CD8-positive, alpha-beta memory T cell (primary cell): ENCODE measurements around the gene THAP3. TPM values are rescaled to one million over a fixed set of nuclear protein-coding genes. Genes with fewer than 3 reads are reported as not detected.

Source experiments
- CTCF ChIA-PET: fragments of 350-600 bp; sonication (Branson Sonifier 250); formaldehyde crosslinking; loops from one replicate; lab custom pipeline; 2021; ENCODE audit warnings: antibody characterized with exemption; lab: Charles Lee
- POLR2A ChIA-PET: fragments of 350-600 bp; sonication (Branson Sonifier 250); formaldehyde crosslinking; loops from one replicate; lab custom pipeline; 2021; ENCODE audit warnings: antibody characterized with exemption; lab: Charles Lee
- DNase-seq, 5 donors: peaks; one replicate each; pipeline versions ENCODE4 v3.0.0 to v3.0.0-alpha.2; 2020 to 2022; ENCODE audit warnings: mixed read lengths in 1 of 5
- H3K27ac ChIP-seq: one replicate; pipeline ENCODE4 v1.7.0; 2013; ENCODE audit warnings: low read depth, mild to moderate bottlenecking, low read length, moderate library complexity
- H3K27me3 ChIP-seq: 2 replicates; pipeline ENCODE4 v1.7.0; 2013; ENCODE audit warnings: low read length, mild to moderate bottlenecking; ENCODE audit not compliant: insufficient read depth, poor library complexity, severe bottlenecking
- H3K36me3 ChIP-seq: 2 replicates; pipeline ENCODE4 v1.7.0; 2013; ENCODE audit warnings: mild to moderate bottlenecking, low read length, moderate library complexity; ENCODE audit not compliant: insufficient read depth
- H3K4me1 ChIP-seq: 2 replicates; pipeline ENCODE4 v1.7.0; 2013; ENCODE audit warnings: mild to moderate bottlenecking, low read length, moderate library complexity; ENCODE audit not compliant: insufficient read depth
- H3K4me3 ChIP-seq: 2 replicates; pipeline ENCODE4 v1.7.0; 2013; ENCODE audit warnings: mild to moderate bottlenecking, low read length
- H3K9me3 ChIP-seq: 2 replicates; pipeline ENCODE4 v1.7.0; 2013; ENCODE audit warnings: mild to moderate bottlenecking, low read length
- H3K27ac Mint-ChIP-seq, 8 donors: one replicate each; pipeline ENCODE4 v1.8.0; 2020 to 2021; ENCODE audit warnings: mixed read lengths in 8 of 8, mild to moderate bottlenecking in 6 of 8, inconsistent platforms in 3 of 8, moderate library complexity in 3 of 8
- H3K27me3 Mint-ChIP-seq, 2 donors: one replicate each; pipeline ENCODE4 v1.8.0; 2020 to 2021; ENCODE audit warnings: mixed read lengths in 2 of 2, mild to moderate bottlenecking in 1 of 2, moderate library complexity in 1 of 2
- H3K36me3 Mint-ChIP-seq, 3 donors: one replicate each; pipeline ENCODE4 v1.8.0; 2020 to 2021; ENCODE audit warnings: mixed read lengths in 3 of 3, inconsistent platforms in 1 of 3, mild to moderate bottlenecking in 1 of 3
- H3K4me1 Mint-ChIP-seq, 3 donors: one replicate each; pipeline ENCODE4 v1.8.0; 2020 to 2021; ENCODE audit warnings: mixed read lengths in 3 of 3, inconsistent platforms in 1 of 3, mild to moderate bottlenecking in 1 of 3
- H3K4me3 Mint-ChIP-seq, 7 donors: one replicate each; pipeline ENCODE4 v1.8.0; 2020 to 2021; ENCODE audit warnings: mixed read lengths in 7 of 7, mild to moderate bottlenecking in 6 of 7, moderate library complexity in 4 of 7, inconsistent platforms in 2 of 7
- H3K9me3 Mint-ChIP-seq, 5 donors: one replicate each; pipeline ENCODE4 v1.8.0; 2020 to 2022; ENCODE audit warnings: mixed read lengths in 5 of 5, mild to moderate bottlenecking in 3 of 5, moderate library complexity in 2 of 5, inconsistent platforms in 1 of 5
- polyA plus RNA-seq: library from polyadenylated mRNA; unstranded; fragments of 300-500 nt; fragmentation: Illumina TruSeq; gene quantifications from one replicate; pipeline ENCODE4 v1.2.3, GENCODE V29; 2021
- total RNA-seq, 2 experiments: library from RNA; stranded (reverse); gene quantifications; one replicate each; pipeline ENCODE4 v1.2.3, GENCODE V29; 2021

Gene THAP3, protein sequence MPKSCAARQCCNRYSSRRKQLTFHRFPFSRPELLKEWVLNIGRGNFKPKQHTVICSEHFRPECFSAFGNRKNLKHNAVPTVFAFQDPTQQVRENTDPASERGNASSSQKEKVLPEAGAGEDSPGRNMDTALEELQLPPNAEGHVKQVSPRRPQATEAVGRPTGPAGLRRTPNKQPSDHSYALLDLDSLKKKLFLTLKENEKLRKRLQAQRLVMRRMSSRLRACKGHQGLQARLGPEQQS
- 10 to 100 TPM; 18.3 to 20.6 TPM for total RNA-seq
- 24.0 TPM for polyA plus RNA-seq

DNA sequence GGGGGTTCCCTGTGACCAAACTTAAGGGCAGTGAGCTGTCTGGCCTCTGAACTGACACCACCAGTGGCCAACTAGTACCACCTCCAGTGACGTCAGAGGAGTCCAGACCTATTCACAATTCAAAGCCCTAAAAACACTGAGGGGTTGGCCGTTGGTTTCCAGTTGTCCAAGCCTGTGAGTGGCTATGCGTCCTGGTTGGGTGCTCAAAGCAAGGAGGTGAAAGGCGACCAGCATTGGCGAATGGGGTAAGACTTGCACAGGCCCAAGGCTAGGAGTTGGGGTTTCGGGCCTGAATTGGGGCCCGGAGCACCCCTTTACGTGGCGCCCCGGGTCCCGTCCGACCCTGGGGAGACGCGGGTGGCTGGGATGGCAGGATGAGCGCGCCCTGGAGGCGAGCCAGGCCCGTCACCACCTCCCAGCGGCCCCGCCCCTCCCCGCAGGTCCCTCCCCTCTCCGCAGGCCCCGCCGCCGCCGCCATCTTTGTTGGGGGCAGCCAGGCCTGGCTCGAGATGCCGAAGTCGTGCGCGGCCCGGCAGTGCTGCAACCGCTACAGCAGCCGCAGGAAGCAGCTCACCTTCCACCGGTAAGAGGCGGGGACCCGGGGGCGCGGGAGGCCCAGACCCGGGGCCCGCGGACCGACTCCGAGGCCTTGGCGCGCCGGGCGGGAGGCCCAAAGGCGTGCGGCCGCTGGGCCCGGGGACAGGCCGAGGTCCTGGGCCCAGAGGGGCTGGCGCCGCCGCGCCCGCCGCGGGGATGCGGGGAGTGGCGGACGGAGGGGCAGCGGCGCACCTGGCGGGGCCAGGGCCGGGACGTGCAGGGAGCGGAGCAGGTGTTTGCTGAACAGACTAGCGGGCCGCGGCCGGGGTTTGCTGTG, at the start of gene THAP3:
Gene THAP3 (plus strand): TSS at position 159 of the 874 bp plus-strand sequence. CDS start 351 bp downstream, at position 510.
- peaks cover 20% of the 10 kb centered on the region for H3K4me1 ChIP-seq
- peaks cover 3 to 54% (median 10%) of the 10 kb centered on the region in 3 donors for H3K36me3 Mint-ChIP-seq
- H3K27me3 Mint-ChIP-seq: no peaks in the 10 kb centered on the region
- no peaks in the 10 kb centered on the region for H3K9me3 ChIP-seq
- peak; percentile 82 to 93 (median 85) for DNase-seq
- CTCF ChIA-PET: interaction anchor here (1.5 to 1.8 kb wide), 3 partner anchors 10 to 70 kb away, joined by 4 to 7 read pairs (median 7); partner anchors contain the start of genes NOL9 and TAS1R1
- peak within 1 kb of the TSS; percentile 76 to 96 (median 90) for H3K27ac Mint-ChIP-seq
- peak within 1 kb of the TSS; percentile 69 for H3K4me3 ChIP-seq
- no peaks in the 10 kb centered on the region for H3K9me3 Mint-ChIP-seq
- H3K27me3 ChIP-seq: no peaks in the 10 kb centered on the region
- H3K36me3 ChIP-seq: peaks cover 6% of the 10 kb centered on the region
- H3K27ac ChIP-seq: peak within 1 kb of the TSS; percentile 64
- H3K4me1 Mint-ChIP-seq: peaks cover 26 to 38% (median 26%) of the 10 kb centered on the region in 3 donors
- POLR2A ChIA-PET: interaction anchor here (0.6 to 1.4 kb wide), 2 partner anchors 21 to 25 kb away, joined by 4 to 5 read pairs; no protein-coding TSS in a partner anchor
- H3K4me3 Mint-ChIP-seq: peak within 1 kb of the TSS; percentile 85 to 96 (median 91)

DNA sequence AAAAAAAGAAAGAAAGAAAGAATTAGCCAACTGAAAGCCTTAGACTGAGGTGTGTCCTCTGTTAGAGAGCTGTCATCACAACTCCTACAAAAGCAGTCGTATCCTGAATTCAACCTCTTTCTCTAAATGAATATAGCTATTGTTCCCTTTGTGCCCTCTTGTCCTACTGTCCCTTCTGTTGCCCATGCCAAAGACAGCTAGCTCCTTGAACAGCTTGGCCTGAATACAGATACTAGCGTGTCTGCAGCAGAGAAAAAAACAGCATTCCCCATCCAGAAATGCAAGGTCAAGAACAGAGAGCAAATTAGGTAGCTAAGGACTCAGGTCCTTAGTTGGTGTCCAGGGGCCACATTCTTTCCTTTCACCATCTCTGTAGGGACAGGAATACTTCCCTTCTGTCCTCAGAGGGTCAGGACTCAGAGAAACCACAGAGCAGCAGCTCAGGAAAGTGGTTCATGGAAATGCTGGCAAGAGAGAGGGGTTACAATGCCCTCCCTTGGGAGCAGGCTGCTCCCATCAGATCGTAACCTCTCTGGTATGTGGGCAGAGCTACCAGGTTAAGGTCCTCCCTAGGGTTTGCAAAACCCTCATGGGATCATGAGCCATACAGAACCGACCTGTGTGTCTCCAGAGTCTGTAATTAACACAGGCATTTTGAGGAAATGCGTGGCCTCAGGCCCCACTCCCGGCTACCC, 46.7 kb upstream of the THAP3 start:
- Histone ChIP-seq H3K36me3 (no peaks in the 10 kb centered on the region), H3K4me1 (peaks cover 30% of the 10 kb centered on the region), H3K27ac (no peak overlapping the region), H3K27me3 (no peaks in the 10 kb centered on the region), H3K4me3 (no peak overlapping the region), H3K9me3 (no peaks in the 10 kb centered on the region)
- CTCF ChIA-PET: interaction anchor here (0.9 to 1.4 kb wide), 4 partner anchors 9 to 88 kb away, joined by 3 to 4 read pairs (median 4); partner anchors contain the start of genes NOL9 and TAS1R1
- peaks cover 0 to 13% (median 0%) of the 10 kb centered on the region in 3 donors for H3K36me3 Mint-ChIP-seq
- no peaks in the 10 kb centered on the region for H3K9me3 Mint-ChIP-seq
- peak overlapping the region in 6 of 8 donors; percentile 24 to 87 (median 65) for H3K27ac Mint-ChIP-seq
- DNase-seq: no peak
- peak overlapping the region in 4 of 7 donors; percentile 6 to 71 (median 44) for H3K4me3 Mint-ChIP-seq
- peaks cover 29 to 40% (median 34%) of the 10 kb centered on the region in 3 donors for H3K4me1 Mint-ChIP-seq
- H3K27me3 Mint-ChIP-seq: peaks cover 0 to 3% of the 10 kb centered on the region in 2 donors
- POLR2A ChIA-PET: interaction anchor here (4.0 kb wide), 1 partner anchor 24 kb away, joined by 64 read pairs; the partner anchor contains the start of gene KLHL21

DNA sequence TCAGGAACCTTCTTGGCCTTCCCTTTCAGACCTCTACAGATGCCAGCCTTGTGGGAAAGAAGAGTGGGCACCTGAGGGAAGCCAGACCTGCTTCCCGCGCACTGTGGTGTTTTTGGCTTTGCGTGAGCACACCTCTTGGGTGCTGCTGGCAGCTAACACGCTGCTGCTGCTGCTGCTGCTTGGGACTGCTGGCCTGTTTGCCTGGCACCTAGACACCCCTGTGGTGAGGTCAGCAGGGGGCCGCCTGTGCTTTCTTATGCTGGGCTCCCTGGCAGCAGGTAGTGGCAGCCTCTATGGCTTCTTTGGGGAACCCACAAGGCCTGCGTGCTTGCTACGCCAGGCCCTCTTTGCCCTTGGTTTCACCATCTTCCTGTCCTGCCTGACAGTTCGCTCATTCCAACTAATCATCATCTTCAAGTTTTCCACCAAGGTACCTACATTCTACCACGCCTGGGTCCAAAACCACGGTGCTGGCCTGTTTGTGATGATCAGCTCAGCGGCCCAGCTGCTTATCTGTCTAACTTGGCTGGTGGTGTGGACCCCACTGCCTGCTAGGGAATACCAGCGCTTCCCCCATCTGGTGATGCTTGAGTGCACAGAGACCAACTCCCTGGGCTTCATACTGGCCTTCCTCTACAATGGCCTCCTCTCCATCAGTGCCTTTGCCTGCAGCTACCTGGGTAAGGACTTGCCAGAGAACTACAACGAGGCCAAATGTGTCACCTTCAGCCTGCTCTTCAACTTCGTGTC, 45.9 kb upstream of the THAP3 start:
- Histone ChIP-seq H3K36me3 (no peaks in the 10 kb centered on the region), H3K27me3 (no peaks in the 10 kb centered on the region), H3K4me3 (peak overlapping the region; percentile 85), H3K27ac (peak overlapping the region; percentile 88), H3K4me1 (peaks cover 30% of the 10 kb centered on the region), H3K9me3 (no peaks in the 10 kb centered on the region)
- Mint-ChIP-seq H3K4me1 (peaks cover 29 to 40% (median 34%) of the 10 kb centered on the region in 3 donors), H3K27ac (peak overlapping the region; percentile 87 to 98 (median 98)), H3K4me3 (peak overlapping the region; percentile 89 to 99 (median 96)), H3K9me3 (no peaks in the 10 kb centered on the region), H3K27me3 (peaks cover 0 to 3% of the 10 kb centered on the region in 2 donors), H3K36me3 (peaks cover 0 to 13% (median 0%) of the 10 kb centered on the region in 3 donors)
- CTCF ChIA-PET: interaction anchor here (0.9 to 5.2 kb wide), 4 partner anchors 21 to 68 kb away, joined by 3 to 28 read pairs (median 8); partner anchors contain the start of genes NOL9 and TAS1R1
- POLR2A ChIA-PET: interaction anchor here (4.0 kb wide), 1 partner anchor 23 kb away, joined by 64 read pairs; the partner anchor contains the start of gene KLHL21
- no peak for DNase-seq

- no peaks in the 10 kb centered on the region for H3K9me3 ChIP-seq
- H3K27me3 ChIP-seq: no peaks in the 10 kb centered on the region
- peaks cover 30% of the 10 kb centered on the region for H3K4me1 ChIP-seq
- Mint-ChIP-seq H3K27me3 (no peaks in the 10 kb centered on the region), H3K4me3 (peak within 1 kb of the TSS; percentile 89 to 99 (median 96)), H3K27ac (peak within 1 kb of the TSS; percentile 87 to 98 (median 98)), H3K4me1 (peaks cover 33 to 43% (median 36%) of the 10 kb centered on the region in 3 donors), H3K9me3 (no peaks in the 10 kb centered on the region), H3K36me3 (peaks cover 0 to 13% (median 0%) of the 10 kb centered on the region in 3 donors)
- peak; percentile 95 to 98 (median 96) for DNase-seq
- peak within 1 kb of the TSS; percentile 85 for H3K4me3 ChIP-seq
- H3K27ac ChIP-seq: peak within 1 kb of the TSS; percentile 88
- H3K36me3 ChIP-seq: no peaks in the 10 kb centered on the region
- ChIA-PET POLR2A (interaction anchor here (0.6 to 4.0 kb wide), 8 partner anchors 9 to 205 kb away, joined by 3 to 64 read pairs (median 3); partner anchors contain the start of genes CAMTA1 and KLHL21), CTCF (interaction anchor here (0.7 to 5.2 kb wide), 7 partner anchors 9 to 89 kb away, joined by 3 to 28 read pairs (median 4); partner anchors contain the start of genes NOL9 and TAS1R1)
Measured at GRCh38 chr1:6579374-6580118, 45.1 kb upstream of the THAP3 start, which contains the start of gene ZBTB48. Gene ZBTB48, plus strand, starts transcription at chr1:6579994. Its CDS starts 616 bp downstream, at chr1:6580610.

DNA sequence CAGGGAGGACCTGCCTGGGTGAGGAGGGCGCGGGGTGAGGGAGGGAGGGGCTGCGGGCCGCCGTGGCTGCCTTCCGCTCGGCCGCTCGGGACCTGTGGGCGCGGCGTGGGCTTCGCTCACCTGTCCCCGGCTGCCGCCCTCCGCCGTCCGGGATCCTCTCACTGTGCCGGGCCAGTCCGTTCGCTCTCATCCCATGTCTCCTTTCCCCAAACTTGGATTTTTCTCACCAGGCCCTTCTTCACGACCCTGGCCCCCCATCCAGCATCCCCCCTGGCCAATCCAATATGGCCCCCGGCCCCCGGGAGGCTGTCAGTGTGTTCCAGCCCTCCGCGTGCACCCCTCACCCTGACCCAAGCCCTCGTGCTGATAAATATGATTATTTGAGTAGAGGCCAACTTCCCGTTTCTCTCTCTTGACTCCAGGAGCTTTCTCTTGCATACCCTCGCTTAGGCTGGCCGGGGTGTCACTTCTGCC, 44.5 kb upstream of the THAP3 start:
- Mint-ChIP-seq H3K27ac (peak overlapping the region; percentile 87 to 98 (median 98)), H3K36me3 (peaks cover 0 to 18% (median 0%) of the 10 kb centered on the region in 3 donors), H3K4me3 (peak overlapping the region; percentile 89 to 99 (median 96)), H3K9me3 (no peaks in the 10 kb centered on the region), H3K4me1 (peaks cover 37 to 49% (median 43%) of the 10 kb centered on the region in 3 donors), H3K27me3 (no peaks in the 10 kb centered on the region)
- DNase-seq: no peak
- Histone ChIP-seq H3K27me3 (no peaks in the 10 kb centered on the region), H3K9me3 (no peaks in the 10 kb centered on the region), H3K4me1 (peaks cover 30% of the 10 kb centered on the region), H3K4me3 (peak overlapping the region; percentile 85), H3K27ac (peak overlapping the region; percentile 88), H3K36me3 (no peaks in the 10 kb centered on the region)
- ChIA-PET POLR2A (interaction anchor here (0.6 to 4.0 kb wide), 8 partner anchors 9 to 205 kb away, joined by 3 to 64 read pairs (median 3); partner anchors contain the start of genes CAMTA1 and KLHL21), CTCF (interaction anchor here (0.7 to 5.2 kb wide), 7 partner anchors 8 to 90 kb away, joined by 3 to 28 read pairs (median 4); partner anchors contain the start of genes NOL9 and TAS1R1)
